Left ventricle myocardium inferior (tissue), 1 donor: Measurements from ENCODE around the gene LANCL2. TPM values are rescaled to one million over a fixed set of nuclear protein-coding genes. Genes with fewer than 3 reads are reported as not detected.
"Not testable (repeated sequence)": the region's sequence is repeated elsewhere in the genome, so short reads cannot be mapped to it uniquely, and the experiment has no call there.

Experiments
- DNase-seq: peaks from one replicate; pipeline ENCODE4 v3.0.0-alpha.2; 2020
- H3K27ac ChIP-seq: fragments of 200-600 bp; replicated peaks from 2 replicates; pipeline ENCODE4 v1.8.0; 2021
- H3K27me3 ChIP-seq: fragments of 200-600 bp; 2 replicates; pipeline ENCODE4 v1.8.0; 2021; ENCODE audit warnings: low read depth
- H3K36me3 ChIP-seq: fragments of 200-600 bp; 2 replicates; pipeline ENCODE4 v1.8.0; 2021
- H3K4me1 ChIP-seq: fragments of 200-600 bp; 2 replicates; pipeline ENCODE4 v1.8.0; 2021
- H3K4me3 ChIP-seq: fragments of 200-600 bp; 2 replicates; pipeline ENCODE4 v1.8.0; 2021; ENCODE audit warnings: mild to moderate bottlenecking, moderate library complexity
- H3K9me3 ChIP-seq: fragments of 200-600 bp; replicated peaks from 2 replicates; pipeline ENCODE4 v1.8.0; 2021
- CTCF ChIP-seq: fragments of 200-600 bp; IDR thresholded peaks from 2 replicates; pipeline ENCODE4 v1.8.0; 2021; ENCODE audit warnings: antibody characterized with exemption, mild to moderate bottlenecking, borderline replicate concordance
- intact Hi-C: fragments of 100-400 bp; cut with micrococcal nuclease; formaldehyde crosslinking; loops from one replicate; pipeline ENCODE4 v1.11.0; 2022
- total RNA-seq: library from RNA; stranded (reverse); fragmentation: NEBNext Ultra II Directional; extraction: Animal tissue kit (Norgen Biotek cat#: 25700); gene quantifications from one replicate; pipeline ENCODE4 v1.2.1, GENCODE V29; 2021
- donor health status: DM: no; HTN: yes; CAD: no; lungs with severe emphysema.

The LANCL2 gene
- total RNA-seq, 1 donor from 2014 or later: 7.9 TPM

- Histone ChIP-seq H3K4me3 (no peak overlapping the region), H3K27ac (no peak overlapping the region), H3K4me1 (no peaks in the 10 kb centered on the region), H3K9me3 (no peaks in the 10 kb centered on the region), H3K36me3 (peaks cover 23% of the 10 kb centered on the region), H3K27me3 (no peaks in the 10 kb centered on the region)
- no peak for DNase-seq
- TF ChIP-seq CTCF: no peak
- intact Hi-C loops: no loop called here
These were observed 31.2 kb downstream of the LANCL2 start for GRCh38 chr7:55396233-55396785.

- Histone ChIP-seq H3K27me3 (no peaks in the 10 kb centered on the region), H3K4me1 (no peaks in the 10 kb centered on the region), H3K9me3 (no peaks in the 10 kb centered on the region), H3K4me3 (no peak overlapping the region), H3K27ac (no peak overlapping the region), H3K36me3 (peaks cover 14% of the 10 kb centered on the region)
- DNase-seq: no peak
- intact Hi-C loops: no loop called here
- TF ChIP-seq CTCF: no peak
These were observed 32.5 kb downstream of the LANCL2 start for GRCh38 chr7:55397617-55398016.

DNA sequence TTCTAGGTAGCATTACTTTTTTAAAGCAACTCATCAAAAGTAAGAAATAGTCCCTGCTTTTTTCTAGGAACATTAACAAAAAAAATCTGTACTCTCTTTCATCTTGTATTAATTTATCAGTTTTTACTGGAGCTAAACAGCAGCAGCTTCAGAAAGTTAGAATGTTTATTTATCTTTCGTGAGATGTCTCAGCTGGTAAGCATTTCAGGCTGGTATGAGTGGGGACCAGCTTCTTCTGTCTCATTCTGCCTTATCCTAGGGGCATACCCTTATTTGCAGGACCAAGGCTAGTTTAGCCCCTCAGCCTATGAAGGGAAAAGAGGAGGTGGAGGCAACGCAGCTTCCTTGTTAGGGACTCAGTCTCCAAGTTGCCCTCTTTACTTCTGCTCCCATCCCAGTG is 35.1 kb downstream of the LANCL2 start:
- no peaks in the 10 kb centered on the region for H3K9me3 ChIP-seq
- intact Hi-C loops: no loop called here
- TF ChIP-seq CTCF: no peak
- no peak overlapping the region for H3K4me3 ChIP-seq
- no peak for DNase-seq
- H3K27me3 ChIP-seq: no peaks in the 10 kb centered on the region
- no peaks in the 10 kb centered on the region for H3K4me1 ChIP-seq
- H3K36me3 ChIP-seq: peaks cover 29% of the 10 kb centered on the region
- H3K27ac ChIP-seq: no peak overlapping the region

DNA sequence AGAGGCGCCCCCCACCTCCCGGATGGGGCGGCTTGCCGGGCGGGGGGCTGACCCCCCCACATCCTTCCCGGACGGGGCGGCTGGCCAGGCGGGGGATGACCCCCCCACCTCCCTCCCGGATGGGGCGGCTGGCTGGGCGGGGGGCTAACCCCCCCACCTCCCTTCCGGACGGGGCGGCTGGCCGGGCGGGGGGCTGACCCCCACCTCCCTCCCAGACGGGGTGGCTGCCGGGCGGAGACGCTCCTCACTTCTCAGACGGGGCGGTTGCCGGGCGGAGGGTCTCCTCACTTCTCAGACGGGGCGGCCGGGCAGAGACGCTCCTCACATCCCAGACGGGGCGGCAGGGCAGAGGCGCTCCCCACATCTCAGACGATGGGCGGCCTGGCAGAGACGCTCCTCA is 37.4 kb downstream of the LANCL2 start:
- H3K36me3 ChIP-seq: peaks cover 36% of the 10 kb centered on the region
- H3K27me3 ChIP-seq, DNase-seq, intact Hi-C loops, H3K9me3 ChIP-seq, H3K4me3 ChIP-seq, H3K4me1 ChIP-seq, H3K27ac ChIP-seq: not testable (repeated sequence)

DNA sequence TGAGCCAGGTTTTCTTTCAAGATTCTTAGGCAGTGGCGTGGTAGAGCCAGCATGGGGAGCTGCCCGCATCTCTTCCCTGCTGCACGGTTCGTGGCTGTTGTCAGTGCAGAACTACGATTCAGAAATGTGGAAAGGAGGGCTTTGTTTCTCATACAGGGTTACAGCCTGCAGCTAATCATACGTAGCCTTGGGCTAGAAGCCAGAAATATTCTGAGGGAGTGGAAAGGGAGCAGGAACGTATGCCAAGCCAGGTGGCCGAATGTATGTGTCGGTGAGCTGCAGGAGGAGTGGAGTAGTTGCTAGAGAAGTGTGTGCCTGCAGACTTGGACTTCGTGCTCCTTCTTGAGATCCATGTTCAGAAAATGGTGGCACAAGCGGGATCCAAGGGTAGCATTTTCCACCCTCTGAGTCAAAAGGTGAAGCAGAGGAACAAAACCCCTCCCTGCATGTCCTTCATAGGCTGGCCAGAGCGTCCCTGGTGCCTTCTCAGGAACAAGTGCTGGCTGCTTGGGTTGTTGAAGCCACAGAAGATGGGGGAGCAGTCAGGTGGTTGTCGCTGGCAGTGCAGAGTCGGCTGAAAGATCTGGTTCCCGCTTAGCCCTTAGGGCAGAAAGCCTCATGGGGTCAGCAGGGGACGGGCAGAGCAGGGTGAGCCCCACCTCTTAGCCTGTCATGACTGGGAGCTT is 40.9 kb downstream of the LANCL2 start:
- no peak for TF ChIP-seq CTCF
- H3K9me3 ChIP-seq: no peaks in the 10 kb centered on the region
- no peak overlapping the region for H3K4me3 ChIP-seq
- H3K4me1 ChIP-seq: no peaks in the 10 kb centered on the region
- peaks cover 33% of the 10 kb centered on the region for H3K36me3 ChIP-seq
- DNase-seq: no peak
- no peak overlapping the region for H3K27ac ChIP-seq
- intact Hi-C loops: no loop called here
- no peaks in the 10 kb centered on the region for H3K27me3 ChIP-seq

DNA sequence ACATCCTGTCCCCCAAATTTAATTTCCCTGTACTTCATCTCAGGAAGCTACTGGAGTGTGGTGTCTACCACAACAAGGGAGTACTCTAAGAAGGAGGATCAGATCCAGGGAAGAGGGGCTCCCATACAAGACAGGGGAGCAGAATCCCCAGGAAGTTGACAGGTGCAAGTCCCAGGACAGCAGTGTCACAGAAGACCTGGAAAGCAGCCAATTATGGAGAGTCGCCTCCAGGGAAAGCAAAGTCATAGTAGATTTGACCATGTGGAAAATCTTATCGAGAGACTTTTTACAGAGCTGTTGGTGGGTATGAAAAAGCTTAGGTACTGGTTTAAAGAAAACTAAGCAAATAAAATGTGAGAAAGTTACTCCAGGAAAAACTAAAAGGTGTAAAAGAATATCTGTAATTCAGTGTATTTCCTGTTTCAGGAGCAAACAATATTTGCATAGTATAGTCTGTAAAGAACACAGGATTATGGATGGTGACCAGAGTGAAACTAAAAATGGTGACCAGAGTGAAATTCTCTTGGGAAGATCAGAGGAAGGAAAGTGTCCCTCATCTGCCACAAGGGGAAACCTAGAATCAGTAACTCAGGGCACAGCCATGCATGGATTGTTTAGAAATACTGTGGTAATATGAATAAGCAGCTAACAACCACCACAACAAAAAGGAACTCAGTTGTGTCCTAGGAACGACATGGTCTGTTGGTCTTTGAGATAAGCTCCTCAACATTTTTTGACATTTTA is 44.5 kb downstream of the LANCL2 start:
- intact Hi-C loops: no loop called here
- no peak for DNase-seq
- peaks cover 42% of the 10 kb centered on the region for H3K36me3 ChIP-seq
- no peak for TF ChIP-seq CTCF
- H3K4me1 ChIP-seq: no peaks in the 10 kb centered on the region
- no peak overlapping the region for H3K4me3 ChIP-seq
- no peaks in the 10 kb centered on the region for H3K27me3 ChIP-seq
- no peak overlapping the region for H3K27ac ChIP-seq
- H3K9me3 ChIP-seq: no peaks in the 10 kb centered on the region
